Keratinocyte (primary cell): ENCODE results near the gene RNF13.

Experiments used
- EZH2 ChIP-seq: IDR thresholded peaks from one replicate; pipeline ENCODE4 v1.6.1; 2012; ENCODE audit warnings: inconsistent platforms, mild to moderate bottlenecking, low read length, moderate library complexity
- TF ChIP-seq, protein P1 (sequence below), 3 experiments: IDR thresholded peaks in 1 of 3; conservative IDR thresholded peaks in 1 of 3; optimal IDR thresholded peaks in 1 of 3; 2 replicates in 2 of 3; 3 replicates in 1 of 3; pipeline versions ENCODE3 to v1.5.1; 2011; ENCODE audit warnings: low read length in 3 of 3, mild to moderate bottlenecking in 3 of 3, moderate library complexity in 2 of 3, control low read depth in 1 of 3, inconsistent platforms in 1 of 3; ENCODE audit not compliant: insufficient read depth in 2 of 3; ENCODE audit errors: extremely low read depth in 1 of 3

GRCh38 chr3:149947231-149947630 lies 134.2 kb downstream of the RNF13 start:
- TF ChIP-seq, protein P1, sequence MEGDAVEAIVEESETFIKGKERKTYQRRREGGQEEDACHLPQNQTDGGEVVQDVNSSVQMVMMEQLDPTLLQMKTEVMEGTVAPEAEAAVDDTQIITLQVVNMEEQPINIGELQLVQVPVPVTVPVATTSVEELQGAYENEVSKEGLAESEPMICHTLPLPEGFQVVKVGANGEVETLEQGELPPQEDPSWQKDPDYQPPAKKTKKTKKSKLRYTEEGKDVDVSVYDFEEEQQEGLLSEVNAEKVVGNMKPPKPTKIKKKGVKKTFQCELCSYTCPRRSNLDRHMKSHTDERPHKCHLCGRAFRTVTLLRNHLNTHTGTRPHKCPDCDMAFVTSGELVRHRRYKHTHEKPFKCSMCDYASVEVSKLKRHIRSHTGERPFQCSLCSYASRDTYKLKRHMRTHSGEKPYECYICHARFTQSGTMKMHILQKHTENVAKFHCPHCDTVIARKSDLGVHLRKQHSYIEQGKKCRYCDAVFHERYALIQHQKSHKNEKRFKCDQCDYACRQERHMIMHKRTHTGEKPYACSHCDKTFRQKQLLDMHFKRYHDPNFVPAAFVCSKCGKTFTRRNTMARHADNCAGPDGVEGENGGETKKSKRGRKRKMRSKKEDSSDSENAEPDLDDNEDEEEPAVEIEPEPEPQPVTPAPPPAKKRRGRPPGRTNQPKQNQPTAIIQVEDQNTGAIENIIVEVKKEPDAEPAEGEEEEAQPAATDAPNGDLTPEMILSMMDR (optimal IDR thresholded peaks at IDR 0.05 in 1 of 3, IDR thresholded peaks at IDR 0.05 in 1 of 3, conservative IDR thresholded peaks at IDR 0.05 in 1 of 3; ENCODE audit: extremely low read depth in 1 of 3, insufficient read depth in 2 of 3, low read length in 3 of 3) = no peak
- TF ChIP-seq EZH2 = no peak
